Measurements from ENCODE around the gene ALG14. TPM values are rescaled to one million over a fixed set of nuclear protein-coding genes. Genes with fewer than 3 reads are reported as not detected.

ALG14 gene
- total RNA-seq, 4 donors from 2014 or later: 0.46 to 1.9 (median 1.1) TPM

Other genes with a start within 250 kb of the ALG14 start
- gene CNN3, start 145.8 kb downstream of the ALG14 start, total RNA-seq: 10 to 100 TPM; 30.7 to 94.3 (median 47.8) TPM
- 1 to 10 TPM; 2.9 to 9.0 (median 4.9) TPM for gene TLCD4, start 44.4 kb upstream of the ALG14 start, total RNA-seq
- 10 to 100 TPM in 2 of 4 donors, 1 to 10 TPM in 2; 5.9 to 16.2 (median 10.8) TPM for gene RWDD3, start 161.3 kb upstream of the ALG14 start, total RNA-seq

Measured in lower leg skin (tissue), 4 donors.